Measurements from ENCODE around the gene L3MBTL2.

DNA sequence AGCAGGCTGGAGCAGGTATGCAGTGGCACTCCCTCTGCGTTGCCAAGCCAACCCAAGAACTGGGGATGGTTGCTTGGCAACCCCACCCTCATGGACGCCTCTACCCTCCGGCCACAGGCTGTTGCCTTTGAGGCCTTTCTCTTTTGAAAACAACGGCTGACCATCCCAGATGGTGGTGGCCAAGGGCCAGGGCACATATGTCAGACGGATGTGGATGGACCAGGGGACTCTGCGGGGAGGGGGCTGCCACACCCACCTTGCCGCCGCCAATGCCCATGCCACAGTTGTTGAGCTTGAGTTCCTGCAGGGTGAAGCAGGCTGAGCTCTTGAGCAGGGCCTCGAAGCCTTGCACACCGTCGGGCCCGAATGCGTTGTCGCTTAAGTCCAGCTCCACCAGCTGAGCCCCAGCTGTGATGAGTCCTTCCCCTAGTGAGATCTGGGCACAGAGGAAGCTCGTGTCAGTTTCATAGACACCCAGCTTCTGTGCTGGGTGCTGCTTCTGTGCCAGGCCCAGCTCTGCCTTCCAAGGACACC lies 59.4 kb downstream of the L3MBTL2 start:
- TF ChIP-seq FOXP2 (optimal IDR thresholded peaks at IDR 0.05; ENCODE audit: control extremely low read depth, extremely low read length, insufficient read depth) (no peak), POLR2AphosphoS5 (IDR thresholded peaks at IDR 0.05; ENCODE audit: borderline replicate concordance, low read depth, low read length) (no peak)

Measured in SK-N-MC (cell line).